Fibroblast of pulmonary artery (primary cell): Measurements from ENCODE around the gene MTCL3.

Experiments used
- DNase-seq: peaks from one replicate; pipeline ENCODE4 v3.0.0-alpha.2; 2010; ENCODE audit warnings: low read depth
- H3K4me3 ChIP-seq: replicated peaks from 2 replicates; pipeline ENCODE4 v1.5.1; 2011; ENCODE audit warnings: low read depth, mild to moderate bottlenecking, control low read depth, low read length, moderate library complexity
- CTCF ChIP-seq: IDR thresholded peaks from 2 replicates; pipeline ENCODE4 v1.5.1; 2011; ENCODE audit warnings: mild to moderate bottlenecking, control low read depth, low read length, inconsistent platforms; ENCODE audit errors: missing control alignments

MTCL3 gene

GRCh38 chr6:127506894-127507293 lies 12.2 kb downstream of the MTCL3 start:
- DNase-seq, result no peak
- TF ChIP-seq CTCF, result no peak

GRCh38 chr6:127503022-127503421 lies 16.1 kb downstream of the MTCL3 start:
- no peak for TF ChIP-seq CTCF
- no peak for DNase-seq
- H3K4me3 ChIP-seq, result no peak overlapping the region

More at GRCh38 chr6:127506894-127507293, 12.2 kb downstream of the MTCL3 start:
- no peak overlapping the region for H3K4me3 ChIP-seq

GRCh38 chr6:127497410-127497809 lies 21.7 kb downstream of the MTCL3 start:
- DNase-seq, result no peak
- no peak overlapping the region for H3K4me3 ChIP-seq
- TF ChIP-seq CTCF, result no peak

GRCh38 chr6:127496471-127496870 lies 22.7 kb downstream of the MTCL3 start:
- DNase-seq, result peak; percentile 45
- no peak for TF ChIP-seq CTCF
- H3K4me3 ChIP-seq, result no peak overlapping the region

GRCh38 chr6:127494240-127494767 lies 24.8 kb downstream of the MTCL3 start:
- no peak for DNase-seq
- no peak for TF ChIP-seq CTCF
- H3K4me3 ChIP-seq, result no peak overlapping the region

GRCh38 chr6:127489248-127489647 lies 29.9 kb downstream of the MTCL3 start:
- H3K4me3 ChIP-seq, result no peak overlapping the region
- TF ChIP-seq CTCF, result no peak
- no peak for DNase-seq

- DNase-seq, result no peak
- no peak overlapping the region for H3K4me3 ChIP-seq
- no peak for TF ChIP-seq CTCF
These were observed 32.2 kb downstream of the MTCL3 start for GRCh38 chr6:127486934-127487333.
